Gastroesophageal sphincter (tissue), 4 donors: ENCODE measurements around the gene ADGRL1. TPM values are rescaled to one million over a fixed set of nuclear protein-coding genes. Genes with fewer than 3 reads are reported as not detected.

Source experiments
- ATAC-seq: fragments of 150-250 bp; one replicate; pipeline ENCODE4 v1.9.1; 2016; ENCODE audit warnings: mild to moderate bottlenecking, moderate library complexity
- H3K27ac ChIP-seq, 4 donors: fragments of 200-600 bp; sonication (generic) in 3 of 4; 1 replicate in 3 of 4; 2 replicates in 1 of 4; pipeline ENCODE4 v1.5.1; 2016 to 2019
- H3K27me3 ChIP-seq: fragments of 200-600 bp; sonication (generic); one replicate; pipeline ENCODE4 v1.5.1; 2019
- H3K36me3 ChIP-seq, 2 donors: fragments of 200-600 bp; sonication (generic); one replicate each; pipeline ENCODE4 v1.5.1; 2019; ENCODE audit warnings: control low read depth in 1 of 2
- H3K4me1 ChIP-seq, 3 donors: fragments of 200-600 bp; sonication (generic); 1 replicate in 2 of 3; 2 replicates in 1 of 3; pipeline ENCODE4 v1.5.1; 2016 to 2019; ENCODE audit warnings: control low read depth in 2 of 3
- H3K4me3 ChIP-seq, 2 donors: fragments of 200-600 bp; sonication (generic); one replicate each; pipeline ENCODE4 v1.5.1; 2019; ENCODE audit warnings: mild to moderate bottlenecking in 1 of 2, moderate library complexity in 1 of 2
- H3K9me3 ChIP-seq, 3 donors: fragments of 200-600 bp; sonication (generic); one replicate each; pipeline ENCODE4 v1.5.1; 2017 to 2019; ENCODE audit warnings: control low read depth in 2 of 3
- EP300 ChIP-seq: sonication (generic); formaldehyde crosslinking; IDR thresholded peaks from one replicate; pipeline ENCODE4 v1.6.1; 2017; ENCODE audit warnings: antibody characterized with exemption, mild to moderate bottlenecking
- POLR2A ChIP-seq, 2 donors: fragments of 450-650 bp; IDR thresholded peaks; one replicate each; pipeline ENCODE4 v1.6.1; 2017; ENCODE audit warnings: antibody characterized with exemption in 2 of 2, mild to moderate bottlenecking in 2 of 2, moderate library complexity in 1 of 2
- POLR2AphosphoS5 ChIP-seq: sonication (generic); formaldehyde crosslinking; IDR thresholded peaks from one replicate; pipeline ENCODE4 v1.6.1; 2017; ENCODE audit warnings: antibody characterized with exemption
- WGBS, 2 donors: methylation state at CpG; one replicate each; pipeline ENCODE4 v1.1.5; 2018; ENCODE audit warnings: low coverage in 1 of 2; 5-methylcytosine and 5-hydroxymethylcytosine counted together
- total RNA-seq, 4 donors: library from RNA; depleted of rRNA; stranded (reverse); fragments of >200 nt; gene quantifications; one replicate each; pipeline ENCODE4 v1.1.0, GENCODE V29; 2016
- TF ChIP-seq, protein P1 (sequence below), 4 experiments: fragments of 200-600 bp in 2 of 4; fragments of 450-650 bp in 2 of 4; sonication (generic) in 1 of 4; IDR thresholded peaks; one replicate each; pipeline ENCODE4 v1.5.1; 2017 to 2019; ENCODE audit warnings: antibody characterized with exemption in 4 of 4, mild to moderate bottlenecking in 2 of 4, moderate library complexity in 2 of 4

Gene ADGRL1
- total RNA-seq, 4 donors from 2014 or later: 13.3 to 47.9 (median 21.1) TPM

GRCh38 chr19:14174883-14175282 lies 31.1 kb downstream of the ADGRL1 start:
- Histone ChIP-seq H3K9me3 (no peaks in the 10 kb centered on the region), H3K4me1 (no peaks in the 10 kb centered on the region), H3K36me3 (peaks cover 0 to 82% of the 10 kb centered on the region in 2 donors), H3K27me3 (no peaks in the 10 kb centered on the region), H3K4me3 (no peak overlapping the region), H3K27ac (no peak overlapping the region)
- TF ChIP-seq POLR2AphosphoS5: no peak
- no peak for TF ChIP-seq EP300
- TF ChIP-seq, protein P1, sequence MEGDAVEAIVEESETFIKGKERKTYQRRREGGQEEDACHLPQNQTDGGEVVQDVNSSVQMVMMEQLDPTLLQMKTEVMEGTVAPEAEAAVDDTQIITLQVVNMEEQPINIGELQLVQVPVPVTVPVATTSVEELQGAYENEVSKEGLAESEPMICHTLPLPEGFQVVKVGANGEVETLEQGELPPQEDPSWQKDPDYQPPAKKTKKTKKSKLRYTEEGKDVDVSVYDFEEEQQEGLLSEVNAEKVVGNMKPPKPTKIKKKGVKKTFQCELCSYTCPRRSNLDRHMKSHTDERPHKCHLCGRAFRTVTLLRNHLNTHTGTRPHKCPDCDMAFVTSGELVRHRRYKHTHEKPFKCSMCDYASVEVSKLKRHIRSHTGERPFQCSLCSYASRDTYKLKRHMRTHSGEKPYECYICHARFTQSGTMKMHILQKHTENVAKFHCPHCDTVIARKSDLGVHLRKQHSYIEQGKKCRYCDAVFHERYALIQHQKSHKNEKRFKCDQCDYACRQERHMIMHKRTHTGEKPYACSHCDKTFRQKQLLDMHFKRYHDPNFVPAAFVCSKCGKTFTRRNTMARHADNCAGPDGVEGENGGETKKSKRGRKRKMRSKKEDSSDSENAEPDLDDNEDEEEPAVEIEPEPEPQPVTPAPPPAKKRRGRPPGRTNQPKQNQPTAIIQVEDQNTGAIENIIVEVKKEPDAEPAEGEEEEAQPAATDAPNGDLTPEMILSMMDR (IDR thresholded peaks at IDR 0.05): no peak
- no peak for TF ChIP-seq POLR2A (IDR thresholded peaks at IDR 0.05)
- 90 to 100% methylated on average over 1 to 8 of the region's 9 CpGs for WGBS, 2 donors
- ATAC-seq: no peak

DNA sequence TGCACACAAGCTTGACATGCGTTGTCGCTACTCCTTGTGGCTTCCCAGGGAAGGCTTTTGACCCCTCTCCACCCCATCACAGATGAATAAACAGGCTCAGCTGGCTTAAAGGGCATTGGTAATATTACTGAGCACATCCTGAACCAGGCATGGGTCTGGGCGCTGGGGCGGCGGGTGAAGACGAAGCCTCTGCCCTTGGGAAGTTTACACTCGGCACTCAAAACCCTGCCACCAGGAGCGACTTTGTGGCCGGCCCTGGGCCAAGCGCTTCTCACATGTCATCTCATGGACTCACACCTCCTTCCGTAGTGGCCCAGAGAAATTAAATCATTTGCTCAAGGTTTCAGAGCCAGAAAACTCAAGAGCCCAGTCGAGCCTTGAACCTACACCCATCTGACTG lies 37.0 kb downstream of the ADGRL1 start:
- Histone ChIP-seq H3K27me3 (no peaks in the 10 kb centered on the region), H3K36me3 (peaks cover 0 to 57% of the 10 kb centered on the region in 2 donors)
- 88% methylated on average over 3 of the region's 12 CpGs; no CpG with 5 or more reads in 1 of the 2 donors for WGBS, 2 donors

GRCh38 chr19:14168259-14168972 lies 37.6 kb downstream of the ADGRL1 start:
- H3K4me3 ChIP-seq: no peak overlapping the region
- 78 to 83% methylated on average over 13 to 19 of the region's 19 CpGs for WGBS, 2 donors
- H3K27me3 ChIP-seq: no peaks in the 10 kb centered on the region
- peaks cover 0 to 23% (median 16%) of the 10 kb centered on the region in 3 donors for H3K4me1 ChIP-seq
- no peak overlapping the region for H3K27ac ChIP-seq
- TF ChIP-seq, protein P1 (IDR thresholded peaks at IDR 0.05): no peak
- no peak for TF ChIP-seq POLR2AphosphoS5
- TF ChIP-seq POLR2A (IDR thresholded peaks at IDR 0.05): no peak
- no peak for TF ChIP-seq EP300
- ATAC-seq: no peak
- no peaks in the 10 kb centered on the region for H3K9me3 ChIP-seq
- peaks cover 0 to 54% of the 10 kb centered on the region in 2 donors for H3K36me3 ChIP-seq

More for the DNA sequence above, 37.0 kb downstream of the ADGRL1 start:
- Histone ChIP-seq H3K4me3 (no peak overlapping the region), H3K9me3 (no peaks in the 10 kb centered on the region), H3K4me1 (peaks cover 0 to 23% (median 16%) of the 10 kb centered on the region in 3 donors), H3K27ac (no peak overlapping the region)
- no peak for TF ChIP-seq EP300
- no peak for TF ChIP-seq POLR2AphosphoS5
- ATAC-seq: no peak

DNA sequence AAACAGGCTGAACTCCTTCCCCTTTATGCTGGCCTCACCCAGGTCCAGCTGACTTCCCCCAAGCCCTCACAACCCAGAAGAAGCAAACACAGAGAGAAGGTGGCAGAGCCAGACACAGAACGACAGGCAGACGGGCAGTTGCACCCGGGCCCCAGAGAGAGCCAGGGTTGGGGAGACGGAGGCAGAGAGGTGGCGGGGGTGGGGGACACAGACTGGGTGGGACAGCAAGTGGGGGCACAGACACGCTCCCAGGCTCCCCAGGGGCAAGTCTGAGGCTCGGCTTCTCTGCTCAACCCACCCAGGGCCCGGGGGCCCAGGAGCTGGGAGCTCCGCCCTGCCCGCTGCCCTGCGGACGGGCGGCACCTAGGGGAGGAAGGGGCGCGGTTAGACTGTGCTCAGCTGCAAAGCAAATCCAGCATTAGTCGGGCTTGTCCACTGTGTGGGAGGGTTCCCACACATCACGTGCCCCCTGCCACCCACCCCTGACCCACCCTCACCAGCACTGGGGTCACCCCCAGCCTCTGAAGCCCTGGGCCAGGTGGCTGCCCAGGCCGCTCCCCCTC lies 38.3 kb downstream of the ADGRL1 start:
- ATAC-seq: peak; percentile 56
- 85% methylated on average over 9 of the region's 18 CpGs; no CpG with 5 or more reads in 1 of the 2 donors for WGBS, 2 donors
- peak overlapping the region in 2 of 4 donors; percentile 17 to 37 for H3K27ac ChIP-seq
- peaks cover 0 to 54% of the 10 kb centered on the region in 2 donors for H3K36me3 ChIP-seq
- H3K4me1 ChIP-seq: peaks cover 0 to 23% (median 16%) of the 10 kb centered on the region in 3 donors
- no peaks in the 10 kb centered on the region for H3K27me3 ChIP-seq
- TF ChIP-seq POLR2A (IDR thresholded peaks at IDR 0.05) (no peak), POLR2AphosphoS5 (no peak), EP300 (no peak)
- TF ChIP-seq, protein P1 (IDR thresholded peaks at IDR 0.05): no peak
- no peak overlapping the region for H3K4me3 ChIP-seq
- no peaks in the 10 kb centered on the region for H3K9me3 ChIP-seq

DNA sequence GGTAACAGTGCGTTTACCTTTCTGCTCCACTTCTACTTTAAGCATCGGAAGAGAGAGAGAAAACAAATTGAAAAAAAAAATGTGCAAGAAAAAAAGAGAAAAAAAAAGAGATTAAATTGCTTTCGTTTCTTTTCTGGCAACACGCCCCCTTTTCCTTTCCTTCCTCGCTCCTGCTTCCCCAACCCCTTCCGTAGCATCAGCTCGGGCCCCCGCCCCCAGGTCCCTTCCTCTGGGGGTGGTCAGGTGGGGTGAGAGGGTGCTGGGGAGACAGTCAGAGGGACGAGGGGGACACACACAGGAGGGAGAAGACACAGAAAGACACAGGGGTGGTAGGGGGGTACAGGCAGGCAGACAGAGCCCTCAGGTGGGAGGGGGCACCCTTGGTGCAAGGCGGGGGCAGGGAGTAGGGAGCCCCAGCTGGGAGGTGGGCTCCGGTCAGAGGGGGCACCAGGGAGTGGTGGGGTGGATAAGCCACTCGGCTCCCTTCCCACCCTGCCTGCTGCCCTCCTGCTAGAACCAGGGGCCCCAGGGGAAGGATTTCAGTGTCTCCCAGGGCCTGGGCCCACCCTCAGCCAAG lies 38.9 kb downstream of the ADGRL1 start:
- peak overlapping the region in 1 of 2 donors; percentile 12 for H3K4me3 ChIP-seq
- H3K4me1 ChIP-seq: peaks cover 0 to 23% (median 16%) of the 10 kb centered on the region in 3 donors
- H3K27ac ChIP-seq: peak overlapping the region in 2 of 4 donors; percentile 17 to 37
- peaks cover 0 to 54% of the 10 kb centered on the region in 2 donors for H3K36me3 ChIP-seq
- no peak for ATAC-seq
- WGBS, 2 donors: 42 to 53% methylated on average over 5 to 11 of the region's 12 CpGs
- TF ChIP-seq POLR2AphosphoS5 (no peak), EP300 (no peak), POLR2A (IDR thresholded peaks at IDR 0.05) (no peak)
- TF ChIP-seq, protein P1 (IDR thresholded peaks at IDR 0.05): no peak
- no peaks in the 10 kb centered on the region for H3K27me3 ChIP-seq
- H3K9me3 ChIP-seq: no peaks in the 10 kb centered on the region
